HG03175 (cell line): Measurements from ENCODE around the gene NSUN7.
A peak's percentile ranks its signal among the peaks of the same experiment; 100 is the strongest.

Experiments
- ATAC-seq: cut with Tn5 transposase; IDR thresholded peaks from one replicate; pipeline ENCODE4 v1.9.1; 2021; ENCODE audit warnings: mild to moderate bottlenecking, moderate library complexity; ENCODE audit not compliant: unreplicated experiment

Gene NSUN7

DNA sequence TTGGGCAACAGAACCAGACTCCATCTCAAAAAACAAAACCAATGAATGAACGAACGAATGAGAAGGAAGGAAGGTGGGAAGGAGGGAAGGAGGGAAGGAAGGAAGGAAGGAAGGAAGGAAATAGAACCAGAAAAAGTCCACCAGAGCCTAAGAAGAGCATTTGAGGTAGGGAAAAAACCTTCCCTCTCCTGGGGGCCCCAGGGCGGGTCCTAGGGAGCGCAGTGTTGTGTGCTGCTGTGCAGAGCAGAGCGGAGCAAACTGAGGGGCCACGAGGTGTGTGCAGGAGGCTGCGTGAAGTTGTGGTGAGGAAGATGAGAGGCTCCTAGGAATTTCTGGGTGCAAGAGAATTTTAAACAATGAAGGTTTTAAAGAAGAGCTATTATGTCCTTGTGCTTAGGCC, 16.0 kb upstream of the NSUN7 start:
- no peak for ATAC-seq

DNA sequence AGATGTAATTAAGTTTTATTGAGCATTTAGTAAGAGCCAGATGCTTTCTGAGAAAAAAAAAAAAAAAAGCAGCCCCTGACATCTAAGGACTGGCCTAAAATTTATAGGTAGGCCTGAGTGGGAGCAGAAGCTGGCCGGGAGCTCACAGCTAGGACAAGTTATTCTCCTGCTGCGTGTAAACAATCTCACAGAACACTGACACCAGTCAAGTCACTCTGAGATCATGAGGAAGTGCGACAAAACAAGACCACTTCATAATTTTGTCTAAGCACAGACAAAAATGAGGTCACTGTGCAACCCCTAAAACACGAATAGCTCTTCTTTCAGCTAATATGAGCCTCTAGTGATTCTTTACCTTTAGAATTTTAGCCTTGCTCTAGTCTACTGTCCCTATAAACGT, 15.3 kb upstream of the NSUN7 start:
- ATAC-seq = no peak

DNA sequence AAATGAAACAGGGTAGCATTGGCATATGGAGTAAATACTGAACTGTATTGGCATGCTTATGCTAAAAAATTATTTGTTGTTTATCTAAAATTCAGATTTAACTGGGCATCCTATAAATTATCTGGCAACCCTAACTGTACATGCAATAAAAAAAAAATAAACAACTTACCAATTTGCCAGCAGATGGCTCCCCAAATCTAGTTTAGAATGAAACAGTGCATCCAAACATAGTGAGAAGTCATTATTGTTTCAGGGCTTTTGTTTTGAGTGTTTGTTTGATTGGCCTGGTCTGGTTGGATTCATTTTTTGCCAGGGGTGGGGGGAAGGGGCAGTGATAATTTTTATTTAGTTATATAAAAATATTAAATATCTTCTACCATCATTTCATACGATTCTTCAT, 12.8 kb upstream of the NSUN7 start:
- ATAC-seq = no peak

DNA sequence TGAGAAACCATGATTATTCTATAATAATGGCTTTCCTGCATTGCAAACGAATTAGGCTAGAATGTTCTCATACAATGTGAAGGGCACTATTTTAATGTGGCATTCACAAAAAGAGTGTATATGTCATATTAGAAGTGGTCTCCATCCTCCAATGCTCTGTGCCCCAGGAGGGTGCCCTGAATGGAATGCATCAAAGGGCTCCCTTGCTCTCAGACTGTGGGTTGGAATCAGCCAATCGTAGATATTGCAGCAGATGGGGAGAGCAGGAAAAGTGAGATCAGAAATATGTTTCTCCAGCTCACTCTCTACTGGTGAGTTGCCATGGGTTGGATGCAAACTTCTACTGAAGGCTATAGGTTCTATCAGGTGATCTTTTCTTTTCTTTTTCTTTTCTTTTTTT, 11.9 kb upstream of the NSUN7 start:
- ATAC-seq = no peak

DNA sequence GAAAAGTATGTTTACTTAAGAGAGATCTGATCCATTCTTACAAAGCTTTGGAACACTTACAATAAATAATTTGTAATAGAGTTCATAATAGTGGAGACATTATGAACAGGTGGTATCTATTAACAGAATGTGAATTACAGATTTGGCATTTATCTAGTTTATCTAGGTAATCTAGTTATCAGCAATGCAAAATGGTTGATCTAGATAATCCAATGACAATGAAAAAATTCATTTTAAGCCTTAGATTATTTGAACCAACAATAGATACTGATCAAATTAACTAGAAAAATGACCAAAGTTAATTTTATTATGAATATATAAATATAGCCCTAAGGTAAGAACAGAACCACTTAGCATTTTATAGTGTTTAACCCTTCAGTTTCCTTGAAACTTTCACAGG, 10.4 kb upstream of the NSUN7 start:
- no peak for ATAC-seq

DNA sequence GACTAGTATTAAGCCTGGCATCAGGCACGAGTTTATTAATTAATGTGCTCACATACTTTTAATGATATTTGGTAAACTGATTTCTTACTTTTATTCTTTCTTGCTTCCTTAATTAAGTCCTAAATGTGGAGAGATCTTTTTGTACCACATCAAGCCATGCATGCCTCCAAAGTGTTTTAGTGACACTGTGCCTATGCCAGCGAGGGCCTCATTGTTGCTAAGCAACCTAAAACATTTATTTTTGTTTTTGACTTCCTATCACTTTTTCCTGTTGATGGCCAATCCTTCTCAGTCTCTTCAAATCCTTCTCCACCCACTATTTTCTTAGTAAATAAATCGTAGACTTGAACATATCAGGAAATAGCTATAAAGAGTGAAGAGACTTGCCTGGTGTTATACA, 5.5 kb upstream of the NSUN7 start:
- ATAC-seq = no peak

DNA sequence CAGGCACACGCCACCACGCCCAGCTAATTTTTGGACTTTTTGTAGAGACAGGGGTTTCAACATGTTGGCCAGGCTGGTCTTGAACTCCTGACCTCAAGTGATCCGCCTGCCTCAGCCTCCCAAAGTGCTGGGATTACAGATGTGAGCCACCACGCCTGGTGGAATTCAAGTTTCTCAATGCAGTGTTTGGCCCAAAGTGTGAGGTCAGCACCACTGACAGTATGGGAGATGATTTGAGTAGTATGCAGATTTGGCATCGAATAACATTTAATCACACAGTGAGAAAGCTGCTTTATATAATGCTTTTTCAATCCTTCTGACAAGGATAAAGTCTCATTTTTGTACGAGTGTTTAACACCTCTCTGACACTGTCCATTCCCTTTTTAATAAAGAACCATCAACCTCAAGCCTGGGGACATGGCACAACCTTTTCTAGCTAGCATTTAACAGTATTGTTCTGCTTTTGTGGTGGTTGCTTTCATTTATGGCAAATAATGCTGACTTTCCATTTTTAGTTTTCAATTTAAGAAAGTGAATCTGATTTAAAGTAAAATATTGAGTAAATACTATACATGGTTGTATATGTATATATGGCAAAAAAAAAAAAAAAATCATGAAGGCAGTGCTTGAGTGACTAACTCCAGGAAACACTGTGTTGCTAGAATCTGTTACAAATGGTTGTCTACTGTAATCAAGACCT, 4.3 kb upstream of the NSUN7 start:
- ATAC-seq = no peak

DNA sequence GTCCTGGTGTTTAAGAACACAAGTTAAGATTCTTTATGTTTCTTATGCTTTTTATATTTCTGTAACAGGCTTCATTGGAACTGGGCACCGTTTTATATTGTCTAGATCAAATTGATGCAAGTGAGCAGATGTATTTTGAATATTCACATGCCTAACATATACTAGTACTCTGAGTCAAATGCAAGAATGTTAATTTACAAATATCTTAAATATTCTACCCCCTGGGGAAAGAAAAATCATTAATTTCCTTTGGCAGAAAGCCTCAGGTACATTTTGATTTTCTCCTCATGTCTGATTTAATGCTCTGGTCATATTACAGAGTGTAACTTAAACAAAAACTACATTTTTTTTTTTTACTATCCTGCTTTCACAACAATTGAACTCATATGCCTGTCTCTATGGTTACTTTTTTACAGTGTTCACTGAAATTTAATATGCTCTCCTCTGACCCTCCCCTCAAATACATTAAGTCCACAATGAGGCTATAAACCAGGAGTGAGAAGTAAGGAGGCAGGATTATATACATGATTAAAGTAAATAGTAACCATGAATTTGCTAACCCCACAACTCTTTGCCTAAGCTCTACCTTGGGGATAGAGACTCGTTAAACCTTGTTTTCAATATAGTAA, 2.4 kb upstream of the NSUN7 start:
- no peak for ATAC-seq

DNA sequence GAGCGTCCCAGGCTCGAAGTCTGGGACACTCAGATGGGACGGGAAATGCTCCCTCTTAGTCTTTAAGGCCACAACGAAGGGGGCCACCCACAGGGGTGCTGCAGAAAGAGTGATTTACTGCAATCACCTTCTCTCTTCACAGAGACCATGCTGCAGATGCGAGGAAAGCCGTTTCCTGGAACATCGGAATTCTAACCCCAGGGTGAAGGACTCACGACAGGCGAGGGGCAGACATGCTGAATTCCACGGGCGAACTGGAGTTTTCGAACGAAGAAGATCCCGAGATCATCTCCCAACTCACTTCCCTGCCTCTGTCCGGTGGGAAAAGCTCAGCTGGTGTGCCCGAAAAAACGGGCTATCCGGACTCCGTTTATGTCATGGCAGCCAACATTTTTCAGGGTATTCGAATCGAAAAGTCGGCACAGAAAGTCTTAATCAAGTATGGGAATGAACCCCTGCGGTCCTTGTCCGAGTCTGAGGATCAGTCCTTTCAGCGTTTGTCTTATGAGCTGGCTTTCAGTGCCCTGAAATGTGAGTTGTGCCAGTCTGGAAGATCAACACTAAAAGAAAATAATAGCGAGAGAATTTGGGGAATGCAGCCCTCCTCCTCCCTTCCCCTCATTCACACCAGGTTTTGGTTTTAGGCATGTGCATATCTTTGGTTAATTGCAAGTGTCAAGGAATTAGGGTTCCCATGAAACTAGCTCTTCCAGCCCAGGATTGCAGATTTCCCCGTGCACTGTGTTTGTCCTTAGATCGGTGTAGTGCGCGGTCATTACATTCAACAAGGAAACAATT, 905 bp downstream of the NSUN7 start:
- ATAC-seq = no peak

DNA sequence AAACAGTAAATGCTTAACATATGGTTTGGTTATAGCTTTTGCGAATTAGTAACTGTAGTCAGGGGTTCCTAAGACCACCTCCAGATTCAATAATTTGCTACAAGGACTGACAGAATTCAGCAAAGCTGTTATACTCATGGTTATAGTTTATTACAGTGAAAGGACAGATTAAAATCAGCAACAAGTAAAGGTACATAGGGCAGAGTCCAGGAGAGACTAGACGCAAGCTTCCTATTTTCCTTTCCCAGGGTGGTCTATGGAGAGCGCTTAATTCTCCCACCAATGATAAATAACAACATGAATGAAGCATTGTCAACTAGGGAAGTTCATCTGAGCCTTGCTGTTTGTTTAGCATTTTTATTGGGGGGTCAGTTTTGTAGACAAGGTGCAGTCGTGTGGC, 5.9 kb downstream of the NSUN7 start:
- no peak for ATAC-seq

DNA sequence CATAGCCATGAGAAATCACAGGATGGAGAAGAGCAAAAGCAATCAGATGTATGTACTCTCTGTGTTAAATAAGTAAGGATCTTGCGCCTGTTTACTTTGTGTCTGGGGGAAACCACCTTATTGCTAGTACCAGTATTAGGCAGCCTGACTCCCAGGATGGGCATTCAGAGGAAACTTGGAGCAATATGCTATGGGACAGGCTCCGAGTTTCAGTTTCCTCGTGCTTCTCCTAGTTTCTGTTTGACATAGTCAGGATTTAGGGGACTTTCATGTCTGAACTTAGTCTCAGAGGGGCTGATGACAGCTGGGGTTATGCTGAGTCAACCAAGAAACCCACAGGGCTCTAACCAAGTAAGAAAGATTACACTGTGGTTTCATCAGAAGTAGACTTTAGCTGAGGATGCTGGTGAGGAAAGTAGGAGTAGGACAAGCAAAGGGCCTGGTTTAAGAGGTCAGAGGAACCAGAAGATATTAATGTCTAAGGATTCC, 13.5 kb downstream of the NSUN7 start:
- peak; percentile 100 for ATAC-seq

DNA sequence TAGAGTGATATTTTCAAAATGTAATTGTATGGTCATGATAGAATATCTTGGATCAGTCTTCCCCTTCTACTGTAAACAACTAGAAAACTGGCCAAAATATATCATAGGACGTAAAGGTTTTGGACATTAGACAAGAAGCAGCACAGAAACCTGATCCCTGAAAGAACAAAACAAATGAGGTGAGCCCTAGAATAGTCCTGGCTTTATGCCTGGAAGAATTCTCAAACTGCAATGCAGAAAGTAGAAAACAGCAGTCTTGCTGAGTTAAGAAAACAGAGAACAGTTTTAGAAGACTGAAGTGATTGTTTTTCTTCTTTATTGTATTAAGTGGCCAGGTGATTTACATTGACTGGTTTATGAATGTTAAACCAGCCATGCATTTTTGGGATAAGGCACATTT, 19.5 kb downstream of the NSUN7 start:
- ATAC-seq = no peak

DNA sequence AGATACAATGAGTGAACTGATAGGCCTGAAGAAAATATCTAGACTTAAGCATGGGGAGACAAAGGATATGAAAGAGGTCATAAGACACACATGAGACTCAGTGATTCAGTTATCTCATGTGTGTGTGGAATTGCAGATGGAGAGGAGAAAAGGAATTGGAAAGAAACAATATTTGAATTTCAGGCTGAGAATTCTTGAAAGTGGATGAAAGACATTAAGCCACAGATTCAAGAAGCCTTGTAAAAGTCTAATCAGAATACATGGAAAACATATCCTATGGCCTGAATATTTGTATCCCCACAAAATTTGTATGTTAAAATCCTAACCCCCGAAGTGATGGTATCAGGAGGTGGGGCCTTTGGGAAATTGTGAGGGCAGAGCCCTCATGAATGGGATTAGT, 28.3 kb downstream of the NSUN7 start:
- no peak for ATAC-seq

DNA sequence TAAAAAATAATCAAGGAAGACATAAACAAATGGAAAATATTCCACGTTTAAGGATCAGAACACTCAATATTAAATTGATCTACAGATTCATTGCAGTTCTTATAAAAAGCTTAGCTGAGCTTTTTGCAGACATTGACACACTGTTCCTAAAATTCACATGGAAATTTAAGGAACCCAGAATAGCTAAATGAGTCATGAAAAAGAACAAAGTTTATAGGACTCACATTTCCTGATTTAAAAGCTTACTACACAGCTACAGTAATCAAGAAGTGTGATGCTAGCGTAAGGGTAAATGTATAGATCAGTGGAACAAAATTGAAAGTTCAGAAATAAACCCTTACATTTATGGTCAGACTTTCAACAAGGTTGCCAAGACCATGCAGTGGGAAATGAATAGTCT, 33.1 kb downstream of the NSUN7 start:
- ATAC-seq = no peak

DNA sequence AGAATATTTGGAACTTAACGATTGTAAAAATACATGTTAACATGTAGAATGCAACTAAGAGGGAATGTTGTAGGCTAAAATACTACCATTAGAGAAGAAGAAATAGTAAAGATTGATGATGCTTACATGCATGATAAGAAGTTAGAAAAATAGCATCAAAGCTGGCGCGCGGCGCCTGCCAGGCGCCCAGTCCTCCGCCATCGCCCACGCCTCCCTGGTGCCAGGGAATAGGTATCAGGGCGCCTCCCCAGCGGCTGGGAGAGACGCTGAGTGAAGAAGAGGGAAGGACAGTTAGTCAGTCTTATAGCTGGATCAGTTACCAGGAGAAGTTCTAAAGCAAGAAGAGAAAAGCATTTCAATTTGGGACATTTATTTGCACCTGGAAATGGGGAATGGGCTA, 36.0 kb downstream of the NSUN7 start:
- ATAC-seq = no peak

DNA sequence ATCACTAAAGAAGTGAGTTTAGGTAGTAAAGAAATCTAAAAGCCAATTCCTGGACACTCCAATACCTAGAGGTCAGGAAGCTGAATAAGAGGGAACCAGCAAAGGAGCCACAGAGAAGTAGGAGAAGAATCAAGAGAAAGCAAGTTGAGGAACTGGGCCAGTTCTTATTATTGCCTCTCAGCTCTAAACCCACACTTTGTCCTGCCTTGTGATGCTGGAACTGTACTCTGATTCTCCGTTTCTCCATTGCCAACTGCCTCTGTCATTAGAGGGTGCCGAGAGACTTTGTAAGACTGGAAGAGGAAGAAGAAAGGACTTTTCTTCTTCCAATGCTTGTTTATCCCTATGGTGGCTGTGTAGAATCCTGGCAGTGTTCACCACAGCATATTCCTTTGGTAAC, 38.6 kb downstream of the NSUN7 start:
- ATAC-seq = no peak

DNA sequence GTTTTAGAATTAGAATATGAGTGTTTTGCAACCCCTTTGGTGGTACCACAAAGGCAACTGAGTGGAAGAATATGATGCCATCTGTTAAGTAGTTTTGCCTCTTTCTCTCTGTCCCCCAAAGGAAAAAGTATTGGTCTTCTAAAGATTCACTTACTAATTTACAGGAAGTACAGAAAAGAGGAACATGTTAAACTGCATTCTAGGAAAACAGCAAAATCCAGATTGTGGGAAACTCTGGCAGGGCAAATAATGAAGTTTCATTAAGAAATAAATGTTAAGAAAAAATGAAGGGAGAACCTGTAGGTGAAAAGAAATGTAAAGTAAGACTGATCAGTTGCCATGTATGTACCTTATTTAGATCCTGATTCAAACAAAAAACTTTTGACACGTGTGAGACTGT, 39.3 kb downstream of the NSUN7 start:
- ATAC-seq = no peak

DNA sequence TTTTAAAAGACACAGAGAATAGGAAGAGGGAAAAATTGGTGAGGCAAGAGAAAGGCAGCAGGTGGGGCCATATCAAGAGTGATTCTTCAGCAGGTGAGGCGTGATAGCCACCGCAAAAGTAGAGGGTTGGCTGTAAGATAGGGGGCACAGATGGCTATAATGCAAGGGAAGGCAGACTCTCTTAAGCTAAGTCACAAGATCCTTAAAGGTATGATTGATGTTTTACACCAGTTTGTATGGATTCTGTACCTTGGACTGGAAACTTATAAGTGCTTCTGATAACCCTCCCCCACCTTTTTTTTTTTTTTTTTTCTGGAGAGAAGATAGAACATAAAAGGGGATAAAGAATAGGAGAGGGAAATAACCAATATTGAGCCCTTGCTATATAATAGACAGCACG, 40.0 kb downstream of the NSUN7 start:
- ATAC-seq = no peak

DNA sequence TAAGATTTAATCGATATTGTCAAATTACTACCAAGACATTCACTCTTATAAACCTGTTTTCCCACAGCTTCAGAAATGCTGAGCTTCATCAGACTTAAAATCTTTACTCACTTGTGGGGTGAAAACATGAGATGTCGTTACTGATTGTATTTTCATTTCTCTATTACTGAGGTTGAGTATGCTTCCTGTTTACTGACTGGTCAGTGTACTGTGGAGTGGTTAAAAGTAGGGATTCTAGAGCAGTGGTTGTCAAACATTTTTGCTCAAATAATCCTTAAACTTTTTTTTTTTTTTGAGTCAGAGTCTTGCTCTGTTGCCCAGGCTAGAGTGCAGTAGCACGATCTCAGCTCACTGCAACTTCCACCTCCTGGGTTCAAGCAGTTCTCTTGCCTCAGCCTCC, 50.3 kb downstream of the NSUN7 start:
- peak; percentile 80 for ATAC-seq

DNA sequence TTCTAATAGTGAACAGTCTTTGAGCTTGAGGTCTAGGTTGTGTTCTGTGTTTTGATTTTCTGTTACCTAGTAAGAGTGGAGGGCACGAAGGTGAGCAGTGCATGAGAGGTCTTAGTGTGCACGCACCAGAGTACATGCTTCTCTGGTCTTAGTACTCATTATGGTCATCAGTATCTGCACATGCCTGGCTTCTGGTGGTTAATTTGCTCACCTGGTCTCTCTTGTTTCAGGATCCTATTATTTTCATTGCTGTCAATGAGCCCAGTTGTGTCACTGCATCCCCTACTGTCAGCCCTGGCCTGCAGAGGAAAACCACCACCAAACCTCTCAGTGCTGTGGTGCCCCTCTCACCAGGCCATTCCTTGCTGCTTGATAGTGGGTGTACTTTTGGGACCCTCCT, 54.8 kb downstream of the NSUN7 start:
- no peak for ATAC-seq

DNA sequence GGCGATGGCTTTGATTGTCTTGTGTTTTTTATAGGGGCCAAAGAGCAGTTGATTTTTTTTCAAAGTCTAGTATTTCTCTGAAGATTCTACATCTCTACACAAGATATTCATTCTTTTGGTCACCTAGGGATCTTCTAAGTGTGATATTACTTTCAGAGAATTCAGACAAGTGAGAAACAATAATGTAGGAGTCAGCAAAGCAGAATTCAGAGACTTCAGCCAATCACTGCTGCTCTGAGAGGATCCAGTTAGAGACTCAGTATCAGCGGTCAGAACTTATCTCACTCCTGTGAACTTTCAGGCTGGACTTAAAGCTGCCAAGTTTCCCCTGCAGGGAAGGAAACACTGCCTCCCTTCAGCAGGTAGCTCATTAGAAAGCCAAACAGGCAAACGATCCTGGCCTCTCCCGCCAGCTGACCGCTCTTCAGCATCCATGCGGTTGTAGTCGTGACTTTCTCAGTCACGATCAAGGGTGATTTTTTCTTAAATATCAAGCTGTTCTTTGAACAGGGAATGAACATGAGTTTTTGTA, 59.2 kb downstream of the NSUN7 start:
- ATAC-seq = no peak

DNA sequence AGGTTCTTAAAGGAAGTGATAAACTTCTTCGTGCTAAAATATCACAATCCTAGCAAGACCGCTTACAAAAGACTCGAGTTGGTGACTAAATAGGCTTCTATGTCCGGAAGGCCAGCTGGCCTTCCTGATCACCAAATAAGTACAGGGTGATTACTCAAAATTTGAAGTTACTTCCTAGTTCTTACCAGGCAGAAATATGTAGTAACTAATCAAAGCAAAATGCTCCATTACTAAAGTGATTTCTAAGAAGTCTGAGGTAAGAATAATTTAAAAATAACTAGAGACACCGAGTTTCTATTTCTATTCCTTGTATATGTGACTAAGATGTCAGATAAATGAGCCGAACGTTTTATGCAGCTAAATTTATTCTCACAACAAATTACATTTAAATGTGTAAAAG, 62.2 kb downstream of the NSUN7 start:
- no peak for ATAC-seq
